GM12891 (cell line): Measurements from ENCODE around the gene KCNAB2.

Experiments
- POLR2A ChIP-seq: IDR thresholded peaks from 2 replicates; pipeline ENCODE4 v1.6.1; 2011; ENCODE audit warnings: low read depth, low read length, control low read depth
- POLR2AphosphoS5 ChIP-seq: IDR thresholded peaks from 2 replicates; pipeline ENCODE4 v1.6.1; 2011; ENCODE audit warnings: low read depth, low read length, control low read depth
- SPI1 ChIP-seq: IDR thresholded peaks from 2 replicates; pipeline ENCODE4 v1.6.1; 2011; ENCODE audit warnings: low read depth, low read length, control low read depth
- TAF1 ChIP-seq: IDR thresholded peaks from 2 replicates; pipeline ENCODE4 v1.6.1; 2011; ENCODE audit warnings: low read depth, low read length, control low read depth

DNA sequence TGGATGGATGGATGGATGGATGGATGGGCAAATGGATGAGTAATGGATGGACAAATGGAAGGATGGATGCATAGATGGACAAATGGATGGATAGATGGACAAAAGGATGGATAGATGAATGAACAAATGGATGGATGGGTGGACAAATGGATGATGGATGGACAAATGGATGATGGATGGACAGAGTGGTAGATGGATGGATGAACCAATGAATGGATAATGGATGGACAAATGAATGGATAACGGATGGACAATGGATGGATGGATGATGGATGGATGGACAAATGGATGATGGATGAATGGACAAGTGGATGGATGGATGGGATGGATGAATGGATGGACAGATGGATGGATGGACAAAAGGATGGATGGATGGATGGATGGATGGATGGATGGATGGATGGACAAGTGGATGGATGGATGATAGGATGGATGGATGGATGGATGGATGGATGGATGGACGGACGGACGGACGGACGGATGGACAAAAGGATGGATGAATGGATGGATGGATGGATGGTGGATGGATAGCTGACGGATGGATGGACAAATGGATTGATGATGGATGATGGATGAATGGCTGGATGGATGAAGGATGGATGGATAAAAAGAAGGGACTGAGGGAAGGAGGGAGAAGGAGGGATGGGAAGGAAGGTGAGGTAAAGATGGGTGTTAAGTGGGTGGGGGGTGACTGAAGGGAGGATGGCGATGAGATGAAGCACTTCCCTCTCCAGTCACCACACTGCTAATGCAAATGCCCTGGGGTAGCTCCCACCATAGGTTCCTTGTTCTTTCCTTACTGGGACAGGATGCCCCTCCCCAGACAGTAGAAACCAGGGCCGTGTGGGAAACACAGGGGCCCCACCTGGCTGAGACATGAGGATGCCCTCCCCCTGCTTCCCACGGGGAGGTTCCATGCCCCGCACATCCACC lies 104.6 kb downstream of the KCNAB2 start:
- TF ChIP-seq SPI1 (no peak), POLR2AphosphoS5 (no peak), POLR2A (no peak), TAF1 (no peak)
